CD4-positive, CD25-positive, alpha-beta regulatory T cell (primary cell): ENCODE results near the gene CUL4A. TPM values are rescaled to one million over a fixed set of nuclear protein-coding genes. Genes with fewer than 3 reads are reported as not detected.
A peak's percentile ranks its signal among the peaks of the same experiment; 100 is the strongest.

ENCODE experiments used
- ATAC-seq, 2 donors: fragments of 150-1000 bp; cut with Tn5 transposase; one replicate each; pipeline ENCODE4 v1.10.0; 2021; ENCODE audit warnings: low read depth in 2 of 2, moderate number of reproducible peaks in 2 of 2, moderate library complexity in 1 of 2
- DNase-seq, 3 donors: peaks; one replicate each; pipeline versions ENCODE4 v3.0.0 to v3.0.0-alpha.2; 2012 to 2022; ENCODE audit warnings: mixed read lengths in 1 of 3
- H3K27ac ChIP-seq: one replicate; pipeline ENCODE4 v1.7.0; 2013; ENCODE audit warnings: mild to moderate bottlenecking, low read length; ENCODE audit not compliant: insufficient read depth, poor library complexity, severe bottlenecking
- H3K27me3 ChIP-seq: one replicate; pipeline ENCODE4 v1.7.0; 2013; ENCODE audit warnings: low read length; ENCODE audit not compliant: control insufficient read depth, insufficient read depth
- H3K36me3 ChIP-seq: one replicate; pipeline ENCODE4 v1.7.0; 2013; ENCODE audit warnings: mild to moderate bottlenecking, low read length, moderate library complexity; ENCODE audit not compliant: control insufficient read depth, insufficient read depth
- H3K4me1 ChIP-seq: 2 replicates; pipeline ENCODE4 v1.7.0; 2013; ENCODE audit warnings: mild to moderate bottlenecking, low read length; ENCODE audit not compliant: insufficient read depth, control insufficient read depth, poor library complexity, severe bottlenecking
- H3K4me3 ChIP-seq: one replicate; pipeline ENCODE4 v1.7.0; 2013; ENCODE audit warnings: low read depth, mild to moderate bottlenecking, low read length, moderate library complexity
- H3K9me3 ChIP-seq, 2 experiments: 1 replicate in 1 of 2; 2 replicates in 1 of 2; pipeline ENCODE4 v1.7.0; 2013; ENCODE audit warnings: low read length in 2 of 2, mild to moderate bottlenecking in 1 of 2, moderate library complexity in 1 of 2; ENCODE audit not compliant: control insufficient read depth in 2 of 2
- H3K27ac Mint-ChIP-seq, 3 donors: one replicate each; pipeline ENCODE4 v1.8.0; 2020 to 2022; ENCODE audit warnings: mild to moderate bottlenecking in 3 of 3, mixed read lengths in 3 of 3, moderate library complexity in 2 of 3
- H3K27me3 Mint-ChIP-seq: one replicate; pipeline ENCODE4 v1.8.0; 2022; ENCODE audit warnings: mild to moderate bottlenecking, mixed read lengths
- H3K36me3 Mint-ChIP-seq: one replicate; pipeline ENCODE4 v1.8.0; 2020; ENCODE audit warnings: mixed read lengths
- H3K4me1 Mint-ChIP-seq, 4 donors: one replicate each; pipeline ENCODE4 v1.8.0; 2020 to 2022; ENCODE audit warnings: mixed read lengths in 4 of 4, mild to moderate bottlenecking in 1 of 4
- H3K4me3 Mint-ChIP-seq, 4 donors: one replicate each; pipeline ENCODE4 v1.8.0; 2020 to 2022; ENCODE audit warnings: mild to moderate bottlenecking in 4 of 4, mixed read lengths in 4 of 4, moderate library complexity in 3 of 4
- H3K9me3 Mint-ChIP-seq, 7 donors: one replicate each; pipeline ENCODE4 v1.8.0; 2020 to 2022; ENCODE audit warnings: mixed read lengths in 7 of 7, mild to moderate bottlenecking in 3 of 7, moderate library complexity in 2 of 7
- polyA plus RNA-seq, 4 donors: library from polyadenylated mRNA; unstranded; fragments of 300-500 nt; fragmentation: Illumina TruSeq; gene quantifications; one replicate each; pipeline ENCODE4 v1.2.3, GENCODE V29; 2021
- total RNA-seq: library from RNA; stranded (reverse); gene quantifications from one replicate; pipeline ENCODE4 v1.2.3, GENCODE V29; 2022

The CUL4A gene
- total and polyA plus RNA-seq, 5 donors from 2014 or later: 46.5 to 76.4 (median 53.1) TPM

DNA sequence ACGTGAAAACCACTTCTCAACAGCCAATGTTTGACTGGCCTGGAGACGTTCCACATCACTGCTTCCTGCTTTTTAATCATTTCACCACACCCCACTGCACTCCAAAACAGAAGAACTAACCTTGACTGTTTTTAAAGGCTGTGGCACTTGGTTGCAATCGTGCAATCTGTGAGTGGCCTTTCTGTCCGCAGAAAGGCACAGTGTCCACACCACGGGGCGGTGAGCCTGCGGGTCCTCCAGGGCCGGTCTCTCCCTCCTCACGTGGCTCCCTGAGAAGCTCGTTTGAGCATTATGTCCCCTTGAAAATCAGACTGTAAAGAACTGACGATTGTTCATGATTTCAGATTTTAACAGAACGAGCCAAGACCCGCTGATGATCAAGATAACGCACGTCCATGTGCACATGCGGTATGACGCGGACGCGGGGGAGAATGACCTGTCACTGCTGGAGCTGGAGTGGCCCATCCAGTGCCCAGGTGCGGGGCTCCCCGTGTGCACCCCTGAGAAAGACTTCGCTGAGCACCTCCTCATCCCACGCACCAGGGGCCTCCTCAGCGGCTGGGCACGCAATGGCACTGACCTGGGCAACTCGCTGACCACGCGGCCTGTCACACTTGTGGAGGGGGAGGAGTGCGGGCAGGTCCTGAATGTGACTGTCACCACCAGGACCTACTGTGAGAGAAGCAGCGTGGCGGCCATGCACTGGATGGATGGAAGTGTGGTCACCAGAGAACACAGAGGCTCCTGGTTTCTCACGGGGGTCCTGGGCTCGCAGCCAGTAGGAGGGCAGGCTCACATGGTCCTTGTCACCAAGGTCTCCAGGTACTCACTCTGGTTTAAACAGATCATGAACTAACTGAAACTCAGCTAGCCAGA is 37.9 kb upstream of the CUL4A start:
- peaks cover 4 to 21% (median 11%) of the 10 kb centered on the region in 4 donors for H3K4me1 Mint-ChIP-seq
- H3K27ac Mint-ChIP-seq: no peak overlapping the region
- H3K36me3 ChIP-seq: peaks cover 7% of the 10 kb centered on the region
- no peaks in the 10 kb centered on the region for H3K27me3 ChIP-seq
- no peak overlapping the region for H3K4me3 Mint-ChIP-seq
- peaks cover 0 to 7% (median 0%) of the 10 kb centered on the region in 7 donors for H3K9me3 Mint-ChIP-seq
- ATAC-seq: no peak
- no peak overlapping the region for H3K4me3 ChIP-seq
- no peak overlapping the region for H3K27ac ChIP-seq
- H3K4me1 ChIP-seq: peaks cover 11% of the 10 kb centered on the region
- H3K9me3 ChIP-seq: peaks cover 0 to 1% of the 10 kb centered on the region in 2 experiments
- peaks cover 39% of the 10 kb centered on the region for H3K36me3 Mint-ChIP-seq
- DNase-seq: peak in 1 of 3 donors; percentile 21
- H3K27me3 Mint-ChIP-seq: no peaks in the 10 kb centered on the region

DNA sequence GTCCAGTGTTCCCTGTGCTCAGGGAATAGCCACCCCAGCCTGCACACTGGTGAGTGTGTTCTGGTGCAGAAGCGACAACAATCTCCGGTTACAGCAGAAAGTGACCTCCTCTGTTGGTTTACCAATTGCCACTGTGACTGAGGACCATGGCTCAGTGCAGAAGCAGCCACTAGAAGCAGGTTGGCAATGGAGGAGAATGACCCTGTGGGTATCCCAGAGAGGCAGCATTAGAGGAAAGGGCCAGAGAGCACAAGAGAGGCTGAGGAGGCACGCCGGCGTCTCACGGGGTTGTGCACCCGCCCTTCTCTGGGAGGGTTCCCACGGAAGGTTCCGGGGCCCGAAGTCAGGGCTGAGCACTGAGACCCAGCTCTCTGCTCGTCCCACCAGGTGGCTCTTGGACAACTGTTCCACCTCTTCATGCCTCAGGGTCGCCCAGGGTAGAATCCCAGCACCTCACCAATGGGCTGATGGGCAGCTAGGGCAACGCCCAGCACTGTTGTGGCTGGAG is 36.9 kb upstream of the CUL4A start:
- H3K27ac Mint-ChIP-seq: peak overlapping the region in 1 of 3 donors; percentile 56
- peaks cover 4 to 25% (median 10%) of the 10 kb centered on the region in 4 donors for H3K4me1 Mint-ChIP-seq
- H3K36me3 Mint-ChIP-seq: peaks cover 35% of the 10 kb centered on the region
- no peaks in the 10 kb centered on the region for H3K27me3 Mint-ChIP-seq
- no peaks in the 10 kb centered on the region for H3K27me3 ChIP-seq
- peaks cover 10% of the 10 kb centered on the region for H3K36me3 ChIP-seq
- H3K9me3 Mint-ChIP-seq: peaks cover 0 to 7% (median 0%) of the 10 kb centered on the region in 7 donors
- H3K27ac ChIP-seq: no peak overlapping the region
- ATAC-seq (no peak), DNase-seq (no peak)
- H3K4me3 ChIP-seq: no peak overlapping the region
- H3K4me3 Mint-ChIP-seq: no peak overlapping the region
- peaks cover 17% of the 10 kb centered on the region for H3K4me1 ChIP-seq
- peaks cover 0 to under 1% of the 10 kb centered on the region in 2 experiments for H3K9me3 ChIP-seq

DNA sequence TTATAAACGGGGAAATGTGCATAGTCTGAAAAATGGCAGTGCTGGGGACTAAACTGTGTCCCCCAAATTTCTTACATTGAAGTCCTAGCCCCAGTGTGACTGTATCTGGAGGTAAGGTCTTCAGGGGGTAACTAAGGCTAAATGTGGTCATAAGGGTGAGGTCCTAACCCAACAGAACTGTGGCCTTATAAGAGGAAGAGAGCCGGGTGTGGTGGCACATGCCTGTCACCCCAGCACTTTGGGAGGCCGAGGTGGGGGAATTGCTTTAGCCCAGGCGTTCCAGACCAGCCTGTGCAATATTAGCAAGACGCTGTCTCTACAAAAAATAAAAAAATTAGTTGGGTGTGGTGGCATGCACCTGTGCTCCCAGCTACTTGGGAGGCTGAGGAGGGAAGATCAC is 33.1 kb upstream of the CUL4A start:
- no peaks in the 10 kb centered on the region for H3K27me3 ChIP-seq
- peak overlapping the region; percentile 83 for H3K27ac ChIP-seq
- ATAC-seq (peak; percentile 73 to 76), DNase-seq (peak in 2 of 3 donors; percentile 31 to 91)
- Mint-ChIP-seq H3K4me3 (peak overlapping the region; percentile 8 to 55 (median 46)), H3K9me3 (no peaks in the 10 kb centered on the region), H3K4me1 (peaks cover 3 to 27% (median 9%) of the 10 kb centered on the region in 4 donors), H3K36me3 (peaks cover 47% of the 10 kb centered on the region), H3K27ac (peak overlapping the region; percentile 95 to 97 (median 96)), H3K27me3 (no peaks in the 10 kb centered on the region)
- no peak overlapping the region for H3K4me3 ChIP-seq
- no peaks in the 10 kb centered on the region for H3K9me3 ChIP-seq
- peaks cover 15% of the 10 kb centered on the region for H3K4me1 ChIP-seq
- peaks cover 45% of the 10 kb centered on the region for H3K36me3 ChIP-seq

DNA sequence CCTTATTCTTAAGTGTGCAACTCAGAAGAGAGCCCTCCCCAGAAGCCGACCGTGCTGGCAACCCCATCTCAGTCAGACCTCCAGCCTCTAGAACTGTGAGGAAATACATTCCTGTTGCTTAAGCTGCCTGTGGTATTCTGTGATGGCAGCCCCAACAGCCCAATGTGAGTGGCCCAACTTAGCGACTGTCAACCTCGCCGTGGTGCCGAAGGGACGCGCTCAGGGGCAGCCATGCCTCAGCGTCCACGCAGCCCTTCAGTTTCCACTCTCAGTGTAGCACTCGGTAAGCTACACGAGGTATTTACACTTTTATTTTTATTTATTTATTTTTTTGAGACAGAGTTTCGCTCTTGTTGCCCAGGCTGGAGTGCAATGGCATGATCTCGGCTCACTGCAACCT is 32.6 kb upstream of the CUL4A start:
- Histone ChIP-seq H3K36me3 (peaks cover 50% of the 10 kb centered on the region), H3K4me1 (peaks cover 15% of the 10 kb centered on the region), H3K27ac (peak overlapping the region; percentile 83), H3K9me3 (no peaks in the 10 kb centered on the region), H3K4me3 (no peak overlapping the region), H3K27me3 (no peaks in the 10 kb centered on the region)
- DNase-seq: no peak
- H3K4me3 Mint-ChIP-seq: no peak overlapping the region
- peaks cover 3 to 25% (median 9%) of the 10 kb centered on the region in 4 donors for H3K4me1 Mint-ChIP-seq
- peaks cover 48% of the 10 kb centered on the region for H3K36me3 Mint-ChIP-seq
- peak overlapping the region in 1 of 3 donors; percentile 97 for H3K27ac Mint-ChIP-seq
- no peaks in the 10 kb centered on the region for H3K9me3 Mint-ChIP-seq
- no peak for ATAC-seq
- no peaks in the 10 kb centered on the region for H3K27me3 Mint-ChIP-seq

DNA sequence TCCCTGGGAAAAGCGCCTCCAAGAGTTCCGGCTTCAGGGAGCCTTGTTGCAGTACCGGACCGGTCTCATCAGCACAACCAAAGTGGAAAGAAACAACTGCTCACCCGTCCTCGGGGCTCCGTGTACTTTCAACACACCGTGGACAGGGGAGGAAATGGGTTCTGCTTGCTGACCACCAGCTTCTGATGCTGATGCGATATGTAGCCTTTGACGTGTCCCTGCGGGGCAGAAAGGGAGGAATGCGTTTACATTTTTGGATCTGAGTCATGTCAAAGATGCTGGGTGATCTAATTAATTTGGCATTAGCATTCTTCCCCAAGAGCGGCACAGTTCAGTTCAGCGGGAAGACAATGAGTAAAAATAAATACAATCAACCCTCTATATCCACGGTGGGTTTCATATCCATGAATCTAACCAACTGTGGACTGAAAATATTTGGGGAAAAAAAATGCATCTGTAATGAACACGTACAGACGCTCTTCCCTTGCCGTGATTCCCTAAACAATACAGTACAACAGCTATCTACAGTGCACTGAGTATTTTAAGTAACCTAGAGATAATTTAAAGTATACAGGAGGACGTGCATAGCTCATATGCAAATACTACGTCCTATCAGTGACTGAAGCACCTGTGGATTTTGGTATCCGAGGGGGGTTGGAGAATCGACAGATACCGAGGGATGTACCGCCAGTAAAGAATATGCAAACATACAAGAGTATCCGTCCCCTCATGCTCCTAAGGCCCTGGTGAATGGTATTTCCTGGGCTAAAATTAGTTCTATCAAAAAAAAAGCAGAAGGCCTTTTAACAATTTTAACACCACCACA is 31.1 kb upstream of the CUL4A start:
- H3K36me3 ChIP-seq: peaks cover 61% of the 10 kb centered on the region

DNA sequence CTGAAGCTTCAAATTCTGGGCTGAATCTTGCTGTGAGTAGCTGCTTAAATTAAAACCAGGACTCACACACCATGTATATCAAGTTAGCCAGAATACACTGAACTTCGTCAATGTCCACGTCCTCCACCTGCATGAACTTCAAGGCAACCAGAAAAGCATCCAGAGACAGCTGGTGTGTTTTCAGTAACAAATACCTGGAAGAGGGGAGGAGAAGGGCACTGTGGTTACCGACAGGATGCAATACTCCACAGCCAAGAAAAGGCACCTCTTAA is 30.6 kb upstream of the CUL4A start:
- H3K4me3 ChIP-seq: no peak overlapping the region
- H3K36me3 ChIP-seq: peaks cover 66% of the 10 kb centered on the region
- no peaks in the 10 kb centered on the region for H3K27me3 ChIP-seq
- no peak overlapping the region for H3K27ac ChIP-seq
- Mint-ChIP-seq H3K27me3 (no peaks in the 10 kb centered on the region), H3K36me3 (peaks cover 56% of the 10 kb centered on the region), H3K4me1 (peaks cover 3 to 35% (median 9%) of the 10 kb centered on the region in 4 donors), H3K9me3 (no peaks in the 10 kb centered on the region), H3K4me3 (peak overlapping the region in 1 of 4 donors; percentile 11), H3K27ac (peak overlapping the region in 1 of 3 donors; percentile 62)
- H3K9me3 ChIP-seq: no peaks in the 10 kb centered on the region
- peaks cover 19% of the 10 kb centered on the region for H3K4me1 ChIP-seq
- DNase-seq (no peak), ATAC-seq (no peak)

More for the DNA sequence above, 31.1 kb upstream of the CUL4A start:
- Histone ChIP-seq H3K9me3 (no peaks in the 10 kb centered on the region), H3K4me1 (peaks cover 15% of the 10 kb centered on the region), H3K27ac (no peak overlapping the region), H3K4me3 (no peak overlapping the region), H3K27me3 (no peaks in the 10 kb centered on the region)
- peak overlapping the region in 1 of 3 donors; percentile 62 for H3K27ac Mint-ChIP-seq
- DNase-seq (no peak), ATAC-seq (no peak)
- no peaks in the 10 kb centered on the region for H3K27me3 Mint-ChIP-seq
- H3K4me3 Mint-ChIP-seq: peak overlapping the region in 1 of 4 donors; percentile 11
- H3K9me3 Mint-ChIP-seq: no peaks in the 10 kb centered on the region
- H3K36me3 Mint-ChIP-seq: peaks cover 51% of the 10 kb centered on the region
- H3K4me1 Mint-ChIP-seq: peaks cover 3 to 29% (median 9%) of the 10 kb centered on the region in 4 donors

DNA sequence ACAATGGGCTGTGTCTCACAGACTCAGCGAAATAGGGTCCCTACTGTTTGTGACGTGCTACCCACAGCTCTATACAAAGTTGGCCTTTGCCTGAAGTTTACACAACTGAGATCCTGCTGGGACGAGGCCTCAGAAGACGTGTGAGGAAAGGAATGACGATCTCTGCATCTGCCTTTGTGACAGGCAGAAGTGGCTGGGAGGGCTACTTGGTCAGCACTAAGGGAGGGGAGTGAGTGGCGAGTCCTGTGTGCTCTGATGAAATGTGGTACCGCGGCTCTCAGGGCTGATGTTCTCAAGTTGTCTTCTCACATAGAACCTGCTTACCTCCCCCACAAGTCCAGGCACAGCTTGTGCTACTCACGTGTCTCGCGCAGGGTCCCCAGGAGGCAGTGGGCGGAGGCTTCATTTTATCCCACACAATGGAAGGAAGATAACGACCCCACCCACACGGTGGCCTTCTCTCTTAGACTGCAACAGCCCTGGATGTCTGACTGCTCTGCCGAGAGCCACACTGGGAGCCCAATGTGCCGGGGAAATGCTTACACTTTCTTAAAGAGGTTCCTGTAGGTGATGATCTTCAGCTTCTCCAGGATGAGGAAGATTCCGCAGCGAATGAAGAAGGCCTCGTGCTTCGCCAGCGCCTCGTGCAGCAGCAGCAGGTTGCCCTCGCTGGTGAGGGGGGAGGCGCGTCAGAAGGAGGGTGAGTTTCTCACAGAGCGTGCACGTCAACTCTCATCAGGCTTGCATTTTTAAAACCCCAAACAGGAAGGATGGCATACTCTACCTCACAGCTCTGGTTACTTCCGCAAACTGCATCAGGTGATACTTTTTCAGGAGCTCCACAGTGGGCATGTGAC is 29.8 kb upstream of the CUL4A start:
- no peaks in the 10 kb centered on the region for H3K9me3 ChIP-seq
- peaks cover 55% of the 10 kb centered on the region for H3K36me3 Mint-ChIP-seq
- H3K4me3 ChIP-seq: no peak overlapping the region
- H3K27me3 ChIP-seq: no peaks in the 10 kb centered on the region
- H3K4me3 Mint-ChIP-seq: peak overlapping the region in 2 of 4 donors; percentile 7 to 35
- ATAC-seq (no peak), DNase-seq (no peak)
- no peaks in the 10 kb centered on the region for H3K27me3 Mint-ChIP-seq
- H3K4me1 Mint-ChIP-seq: peaks cover 3 to 32% (median 9%) of the 10 kb centered on the region in 4 donors
- H3K27ac ChIP-seq: no peak overlapping the region
- H3K27ac Mint-ChIP-seq: peak overlapping the region in 1 of 3 donors; percentile 81
- H3K9me3 Mint-ChIP-seq: no peaks in the 10 kb centered on the region
- peaks cover 23% of the 10 kb centered on the region for H3K4me1 ChIP-seq
- H3K36me3 ChIP-seq: peaks cover 73% of the 10 kb centered on the region
